Ovary (tissue), 3 donors: ENCODE data around the gene RPL18.

Experiments used
- CTCF ChIP-seq, 3 donors: fragments of 450-650 bp in 2 of 3; fragments of 200-600 bp in 1 of 3; IDR thresholded peaks; one replicate each; pipeline versions ENCODE4 v1.5.1 to v1.8.0; 2016 to 2022; ENCODE audit warnings: antibody characterized with exemption in 3 of 3, mild to moderate bottlenecking in 1 of 3
- EP300 ChIP-seq: sonication (generic); formaldehyde crosslinking; IDR thresholded peaks from one replicate; pipeline ENCODE4 v1.6.1; 2017; ENCODE audit warnings: antibody characterized with exemption
- POLR2A ChIP-seq: fragments of 450-650 bp; IDR thresholded peaks from one replicate; pipeline ENCODE4 v1.6.1; 2017; ENCODE audit warnings: antibody characterized with exemption, mild to moderate bottlenecking, moderate library complexity
- donor health status: DM: no; HTN: no; CAD: no.

- TF ChIP-seq CTCF (IDR thresholded peaks at IDR 0.05) (peak; percentile 45 to 84 (median 78)), EP300 (no peak), POLR2A (no peak)
Observed at GRCh38 chr19:48588670-48589401, 30.1 kb downstream of the RPL18 start.
